GM23248 (cell line): Measurements from ENCODE around the gene ZCCHC17.

Experiments used
- EZH2 ChIP-seq: fragments of 200-600 bp; sonication (generic); IDR thresholded peaks from 2 replicates; pipeline ENCODE4 v1.6.1; 2018; ENCODE audit warnings: antibody characterized with exemption, mild to moderate bottlenecking; ENCODE audit not compliant: insufficient read depth, poor library complexity, severe bottlenecking
- EZH2phosphoT487 ChIP-seq: fragments of 200-600 bp; sonication (generic); IDR thresholded peaks from 2 replicates; pipeline ENCODE4 v1.6.1; 2018; ENCODE audit warnings: antibody characterized with exemption, moderate library complexity, mild to moderate bottlenecking, low read depth; ENCODE audit not compliant: insufficient read depth

- TF ChIP-seq EZH2 = no peak
- peak; percentile 80; the same call in 1 of the 2 replicates for TF ChIP-seq EZH2phosphoT487
Measured at GRCh38 chr1:31396633-31397351, 100.0 kb downstream of the ZCCHC17 start.
